ENCODE results near the gene GNAO1. TPM values are rescaled to one million over a fixed set of nuclear protein-coding genes. Genes with fewer than 3 reads are reported as not detected.

The GNAO1 gene
- total RNA-seq, 1 experiment from 2014 or later: not detected

- TF ChIP-seq, protein P1, sequence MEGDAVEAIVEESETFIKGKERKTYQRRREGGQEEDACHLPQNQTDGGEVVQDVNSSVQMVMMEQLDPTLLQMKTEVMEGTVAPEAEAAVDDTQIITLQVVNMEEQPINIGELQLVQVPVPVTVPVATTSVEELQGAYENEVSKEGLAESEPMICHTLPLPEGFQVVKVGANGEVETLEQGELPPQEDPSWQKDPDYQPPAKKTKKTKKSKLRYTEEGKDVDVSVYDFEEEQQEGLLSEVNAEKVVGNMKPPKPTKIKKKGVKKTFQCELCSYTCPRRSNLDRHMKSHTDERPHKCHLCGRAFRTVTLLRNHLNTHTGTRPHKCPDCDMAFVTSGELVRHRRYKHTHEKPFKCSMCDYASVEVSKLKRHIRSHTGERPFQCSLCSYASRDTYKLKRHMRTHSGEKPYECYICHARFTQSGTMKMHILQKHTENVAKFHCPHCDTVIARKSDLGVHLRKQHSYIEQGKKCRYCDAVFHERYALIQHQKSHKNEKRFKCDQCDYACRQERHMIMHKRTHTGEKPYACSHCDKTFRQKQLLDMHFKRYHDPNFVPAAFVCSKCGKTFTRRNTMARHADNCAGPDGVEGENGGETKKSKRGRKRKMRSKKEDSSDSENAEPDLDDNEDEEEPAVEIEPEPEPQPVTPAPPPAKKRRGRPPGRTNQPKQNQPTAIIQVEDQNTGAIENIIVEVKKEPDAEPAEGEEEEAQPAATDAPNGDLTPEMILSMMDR (IDR thresholded peaks at IDR 0.05; ENCODE audit: unreplicated experiment): no peak
- no peak overlapping the region for H3K4me3 Mint-ChIP-seq (ENCODE audit: low read depth, unreplicated experiment)
- intact Hi-C loops (cut with micrococcal nuclease; ENCODE audit: unreplicated experiment): loop anchor here (10.0 kb wide), 1 partner anchor 176 kb away; no protein-coding TSS in a partner anchor
- no peaks in the 10 kb centered on the region for H3K36me3 Mint-ChIP-seq (ENCODE audit: insufficient read depth, unreplicated experiment)
- no peak for DNase-seq
- no peaks in the 10 kb centered on the region for H3K4me1 Mint-ChIP-seq (ENCODE audit: low read depth, unreplicated experiment)
- H3K27ac Mint-ChIP-seq (ENCODE audit: unreplicated experiment): no peak overlapping the region
- H3K9me3 Mint-ChIP-seq (ENCODE audit: low read depth, unreplicated experiment): no peaks in the 10 kb centered on the region
- H3K27me3 Mint-ChIP-seq (ENCODE audit: unreplicated experiment): peaks cover 56% of the 10 kb centered on the region
- CTCF ChIA-PET: interaction anchor here (0.9 kb wide), 1 partner anchor 11 kb away, joined by 3 read pairs; no protein-coding TSS in a partner anchor
- no TSS peak for BruUV-seq (replicated peaks)
These were observed 119.4 kb downstream of the GNAO1 start for GRCh38 chr16:56310690-56311089.

DNA sequence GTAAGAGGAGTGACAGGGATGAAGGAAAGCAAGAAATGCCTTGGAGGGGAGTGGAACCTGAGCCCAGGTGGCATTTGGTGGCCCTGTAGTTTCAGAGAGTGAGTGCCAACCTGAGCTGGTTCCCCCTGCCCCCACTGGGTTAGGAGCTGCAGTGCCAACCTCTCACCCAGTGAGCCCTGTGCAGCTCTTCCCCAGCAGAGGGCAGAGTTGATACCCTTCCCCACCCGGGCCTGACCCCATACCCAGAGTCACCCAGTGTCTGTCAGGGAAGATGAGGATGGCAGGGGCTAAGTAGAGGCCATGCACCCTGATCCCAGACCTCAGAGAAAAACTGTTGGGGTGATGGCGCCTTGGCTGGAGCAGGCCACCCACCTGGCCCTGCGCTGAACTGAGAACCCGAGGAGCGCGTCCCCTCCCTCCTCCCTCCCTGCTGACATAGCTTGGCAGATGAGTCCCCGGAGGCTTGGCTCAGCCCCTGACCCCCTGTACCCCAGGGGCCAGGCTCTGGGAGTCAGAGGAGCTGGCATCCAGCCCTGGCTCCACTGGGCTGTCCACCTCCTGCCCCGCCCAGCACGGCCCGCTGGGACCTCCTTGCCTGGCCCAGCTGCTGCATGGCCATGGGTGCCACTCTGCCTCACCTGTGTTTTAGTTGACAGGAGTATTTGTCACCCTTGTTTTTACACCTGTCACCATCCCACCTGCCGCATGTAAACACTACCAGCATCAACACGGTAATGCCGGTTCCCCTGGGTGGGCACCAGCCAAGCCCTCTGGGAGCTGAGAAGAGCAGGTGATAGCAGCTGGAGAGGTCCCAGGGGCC lies 120.1 kb downstream of the GNAO1 start:
- no peak overlapping the region for H3K27ac Mint-ChIP-seq (ENCODE audit: unreplicated experiment)
- intact Hi-C loops (cut with micrococcal nuclease; ENCODE audit: unreplicated experiment): loop anchor here (10.0 kb wide), 1 partner anchor 177 kb away; no protein-coding TSS in a partner anchor

DNA sequence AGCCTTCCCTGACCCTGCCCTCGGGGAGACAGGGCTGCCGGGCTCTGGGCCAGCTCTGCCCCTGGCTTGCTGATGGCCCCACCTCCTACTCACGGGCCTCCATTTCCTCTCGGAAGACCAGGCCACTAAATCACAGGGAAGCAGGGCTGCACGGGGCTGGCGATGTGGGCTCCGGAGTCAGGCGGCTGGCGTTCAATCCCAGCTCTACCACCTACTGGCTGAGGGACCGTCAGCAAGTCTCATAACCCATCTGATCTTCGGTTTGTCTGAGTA lies 120.7 kb downstream of the GNAO1 start:
- Mint-ChIP-seq H3K36me3 (ENCODE audit: insufficient read depth, unreplicated experiment) (no peaks in the 10 kb centered on the region), H3K27me3 (ENCODE audit: unreplicated experiment) (peaks cover 56% of the 10 kb centered on the region), H3K27ac (ENCODE audit: unreplicated experiment) (no peak overlapping the region), H3K4me1 (ENCODE audit: low read depth, unreplicated experiment) (no peaks in the 10 kb centered on the region), H3K9me3 (ENCODE audit: low read depth, unreplicated experiment) (no peaks in the 10 kb centered on the region), H3K4me3 (ENCODE audit: low read depth, unreplicated experiment) (no peak overlapping the region)
- no peak for DNase-seq
- CTCF ChIA-PET: no interaction called here
- intact Hi-C loops (cut with micrococcal nuclease; ENCODE audit: unreplicated experiment): loop anchor here (10.0 kb wide), 1 partner anchor 177 kb away; no protein-coding TSS in a partner anchor
- BruUV-seq (replicated peaks): no TSS peak
- TF ChIP-seq, protein P1 (IDR thresholded peaks at IDR 0.05; ENCODE audit: unreplicated experiment): no peak

More for the DNA sequence above, 120.1 kb downstream of the GNAO1 start:
- no peak for DNase-seq
- H3K27me3 Mint-ChIP-seq (ENCODE audit: unreplicated experiment): peaks cover 56% of the 10 kb centered on the region
- H3K9me3 Mint-ChIP-seq (ENCODE audit: low read depth, unreplicated experiment): no peaks in the 10 kb centered on the region
- H3K36me3 Mint-ChIP-seq (ENCODE audit: insufficient read depth, unreplicated experiment): no peaks in the 10 kb centered on the region
- TF ChIP-seq, protein P1 (IDR thresholded peaks at IDR 0.05; ENCODE audit: unreplicated experiment): no peak
- H3K4me3 Mint-ChIP-seq (ENCODE audit: low read depth, unreplicated experiment): no peak overlapping the region
- CTCF ChIA-PET: interaction anchor here (0.5 to 0.9 kb wide), 3 partner anchors 12 to 106 kb away, joined by 3 to 4 read pairs (median 4); no protein-coding TSS in a partner anchor
- BruUV-seq (replicated peaks): no TSS peak
- no peaks in the 10 kb centered on the region for H3K4me1 Mint-ChIP-seq (ENCODE audit: low read depth, unreplicated experiment)

GRCh38 chr16:56312556-56312955 lies 121.3 kb downstream of the GNAO1 start:
- Mint-ChIP-seq H3K27ac (ENCODE audit: unreplicated experiment) (no peak overlapping the region), H3K36me3 (ENCODE audit: insufficient read depth, unreplicated experiment) (no peaks in the 10 kb centered on the region), H3K4me3 (ENCODE audit: low read depth, unreplicated experiment) (no peak overlapping the region), H3K9me3 (ENCODE audit: low read depth, unreplicated experiment) (no peaks in the 10 kb centered on the region), H3K4me1 (ENCODE audit: low read depth, unreplicated experiment) (no peaks in the 10 kb centered on the region), H3K27me3 (ENCODE audit: unreplicated experiment) (peaks cover 56% of the 10 kb centered on the region)
- no TSS peak for BruUV-seq (replicated peaks)
- intact Hi-C loops (cut with micrococcal nuclease; ENCODE audit: unreplicated experiment): loop anchor here (10.0 kb wide), 1 partner anchor 178 kb away; no protein-coding TSS in a partner anchor
- CTCF ChIA-PET: no interaction called here
- no peak for DNase-seq
- TF ChIP-seq, protein P1 (IDR thresholded peaks at IDR 0.05; ENCODE audit: unreplicated experiment): no peak
